CD14-positive monocyte (primary cell): Measurements from ENCODE around the gene ADAMTS17. TPM values are rescaled to one million over a fixed set of nuclear protein-coding genes. Genes with fewer than 3 reads are reported as not detected.

Experiments used
- DNase-seq, 3 donors: peaks; one replicate each; pipeline ENCODE4 v3.0.0-alpha.2; 2011 to 2022
- H2AFZ ChIP-seq: 2 replicates; pipeline ENCODE4 v1.6.0; 2012; ENCODE audit warnings: mild to moderate bottlenecking, low read depth, low read length, inconsistent platforms; ENCODE audit not compliant: insufficient read depth, poor library complexity, severe bottlenecking
- H3K27ac ChIP-seq, 2 donors: 1 replicate in 1 of 2; 2 replicates in 1 of 2; pipeline ENCODE4 v1.5.1; 2012 to 2013; ENCODE audit warnings: low read length in 2 of 2, control low read depth in 1 of 2, inconsistent platforms in 1 of 2, low read depth in 1 of 2, mild to moderate bottlenecking in 1 of 2
- H3K27me3 ChIP-seq, 2 donors: one replicate each; pipeline versions ENCODE4 v1.6.0 to v1.6.1; 2011 to 2013; ENCODE audit warnings: low read length in 2 of 2; ENCODE audit not compliant: control insufficient read depth in 2 of 2, insufficient read depth in 2 of 2
- H3K36me3 ChIP-seq, 2 donors: replicated peaks in 1 of 2; 1 replicate in 1 of 2; 2 replicates in 1 of 2; pipeline versions ENCODE4 v1.5.1 to v1.6.1; 2012 to 2013; ENCODE audit warnings: low read length in 2 of 2, control low read depth in 1 of 2, inconsistent platforms in 1 of 2, mild to moderate bottlenecking in 1 of 2; ENCODE audit not compliant: insufficient read depth in 2 of 2, control insufficient read depth in 1 of 2
- H3K4me1 ChIP-seq, 2 donors: 1 replicate in 1 of 2; 2 replicates in 1 of 2; pipeline versions ENCODE4 v1.5.1 to v1.6.1; 2012 to 2013; ENCODE audit warnings: low read length in 2 of 2, control low read depth in 1 of 2, inconsistent platforms in 1 of 2, mild to moderate bottlenecking in 1 of 2, moderate library complexity in 1 of 2; ENCODE audit not compliant: insufficient read depth in 2 of 2, control insufficient read depth in 1 of 2
- H3K4me2 ChIP-seq: replicated peaks from 2 replicates; pipeline ENCODE3; 2012; ENCODE audit warnings: low read length, moderate library complexity, mild to moderate bottlenecking; ENCODE audit not compliant: poor library complexity, severe bottlenecking; ENCODE audit errors: extremely low read depth
- H3K4me3 ChIP-seq, 3 experiments: fragments of 200-600 bp in 1 of 3; sonication (generic) in 1 of 3; replicated peaks in 1 of 3; 1 replicate in 2 of 3; 2 replicates in 1 of 3; pipeline ENCODE4 v1.5.1; 2011 to 2013; ENCODE audit warnings: low read length in 3 of 3, mild to moderate bottlenecking in 3 of 3, control low read depth in 2 of 3, low read depth in 2 of 3, inconsistent platforms in 1 of 3, moderate library complexity in 1 of 3
- H3K79me2 ChIP-seq: 2 replicates; pipeline ENCODE4 v1.6.0; 2012; ENCODE audit warnings: mild to moderate bottlenecking, control low read depth, inconsistent platforms, low read length, moderate library complexity; ENCODE audit not compliant: insufficient read depth
- H3K9ac ChIP-seq: 2 replicates; pipeline ENCODE4 v1.6.0; 2017; ENCODE audit warnings: low read length, mild to moderate bottlenecking; ENCODE audit not compliant: insufficient read depth, poor library complexity, severe bottlenecking
- H3K9me3 ChIP-seq, 2 donors: replicated peaks in 1 of 2; 1 replicate in 1 of 2; 2 replicates in 1 of 2; pipeline versions ENCODE4 v1.5.1 to v1.6.1; 2012 to 2013; ENCODE audit warnings: low read length in 2 of 2, control low read depth in 1 of 2; ENCODE audit not compliant: control insufficient read depth in 1 of 2, insufficient read depth in 1 of 2
- H4K20me1 ChIP-seq: 2 replicates; pipeline ENCODE4 v1.6.0; 2012; ENCODE audit warnings: mild to moderate bottlenecking, low read length, control low read depth, moderate library complexity; ENCODE audit not compliant: insufficient read depth
- H3K27ac Mint-ChIP-seq, 7 donors: one replicate each; pipeline ENCODE4 v1.8.0; 2020; ENCODE audit warnings: mild to moderate bottlenecking in 7 of 7, mixed read lengths in 7 of 7, moderate library complexity in 6 of 7, inconsistent platforms in 2 of 7
- H3K27me3 Mint-ChIP-seq, 3 donors: one replicate each; pipeline ENCODE4 v1.8.0; 2021 to 2022; ENCODE audit warnings: low read depth in 3 of 3, mild to moderate bottlenecking in 3 of 3, mixed read lengths in 3 of 3, moderate library complexity in 3 of 3, inconsistent platforms in 1 of 3
- H3K36me3 Mint-ChIP-seq, 2 donors: one replicate each; pipeline ENCODE4 v1.8.0; 2020; ENCODE audit warnings: mixed read lengths in 2 of 2, inconsistent platforms in 1 of 2, mild to moderate bottlenecking in 1 of 2
- H3K4me1 Mint-ChIP-seq: one replicate; pipeline ENCODE4 v1.8.0; 2020; ENCODE audit warnings: mild to moderate bottlenecking, mixed read lengths
- H3K4me3 Mint-ChIP-seq, 2 donors: one replicate each; pipeline ENCODE4 v1.8.0; 2020; ENCODE audit warnings: mild to moderate bottlenecking in 2 of 2, mixed read lengths in 2 of 2, moderate library complexity in 1 of 2
- H3K9me3 Mint-ChIP-seq, 7 donors: one replicate each; pipeline ENCODE4 v1.8.0; 2020 to 2022; ENCODE audit warnings: mixed read lengths in 7 of 7, mild to moderate bottlenecking in 6 of 7, moderate library complexity in 6 of 7, inconsistent platforms in 2 of 7
- whole genome bisulfite sequencing: methylation state at CpG from one replicate; pipeline ENCODE4 v1.1.5; 2013; ENCODE audit warnings: missing lambda C conversion rate; ENCODE audit not compliant: insufficient coverage; 5-methylcytosine and 5-hydroxymethylcytosine counted together
- intact Hi-C, 2 donors: fragments of 100-400 bp; cut with micrococcal nuclease; formaldehyde crosslinking; loops; one replicate each; pipeline versions ENCODE4 v1.15.0 to v1.15.1; 2023
- polyA plus RNA-seq, 3 donors: library from polyadenylated mRNA; depleted of rRNA in 1 of 3; unstranded in 2 of 3; stranded (reverse) in 1 of 3; fragments of 300-500 nt in 2 of 3; fragments of >200 nt in 1 of 3; fragmentation: Illumina TruSeq in 2 of 3; gene quantifications; 1 replicate in 2 of 3; 2 replicates in 1 of 3; pipeline ENCODE4 v1.2.3, GENCODE V29; 2012 to 2021
- TF ChIP-seq, protein P1 (sequence below): fragments of 200-600 bp; IDR thresholded peaks from one replicate; pipeline ENCODE4 v1.8.0; 2022; ENCODE audit warnings: antibody characterized with exemption, mild to moderate bottlenecking

ADAMTS17 gene
- polyA plus RNA-seq, 3 donors, result 0.03 to 0.25 TPM; not detected in 1

DNA sequence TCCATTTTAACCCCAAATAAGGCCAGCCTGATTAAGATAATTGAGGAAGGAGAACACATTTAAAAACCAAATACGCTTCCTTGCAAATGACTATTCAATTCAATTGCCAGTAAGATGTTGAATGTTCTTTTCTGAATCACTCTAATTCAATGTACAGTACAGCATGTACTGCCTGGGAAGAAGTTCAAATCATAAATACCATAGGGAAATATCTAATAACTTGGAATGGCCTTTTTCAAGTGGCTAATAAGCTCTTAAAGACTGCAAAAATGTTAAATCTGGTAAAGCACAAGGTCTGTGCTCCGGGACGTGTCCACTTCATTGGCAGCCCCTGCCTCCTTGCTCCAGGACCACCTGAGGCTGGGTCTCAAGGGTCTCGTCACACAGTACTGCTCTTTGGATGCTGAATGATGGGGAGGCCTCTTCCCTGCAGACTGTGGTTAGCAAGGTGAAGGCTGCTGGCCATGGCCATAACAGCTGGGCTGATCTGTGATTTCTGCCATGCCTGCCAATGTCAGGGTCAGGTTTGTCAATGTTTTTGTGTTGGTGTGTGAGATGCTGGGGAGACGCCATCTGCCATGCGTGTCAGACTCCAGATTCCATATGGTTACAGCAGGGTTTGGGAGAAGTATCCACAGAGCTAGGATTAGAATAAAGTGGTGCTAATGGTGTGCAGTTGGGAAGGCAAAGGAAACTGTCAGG is 300.5 kb downstream of the ADAMTS17 start:
- peaks cover 8 to 15% of the 10 kb centered on the region in 2 donors for H3K4me1 ChIP-seq
- DNase-seq, result no peak
- 92% methylated on average over 5 of the region's 6 CpGs for WGBS

DNA sequence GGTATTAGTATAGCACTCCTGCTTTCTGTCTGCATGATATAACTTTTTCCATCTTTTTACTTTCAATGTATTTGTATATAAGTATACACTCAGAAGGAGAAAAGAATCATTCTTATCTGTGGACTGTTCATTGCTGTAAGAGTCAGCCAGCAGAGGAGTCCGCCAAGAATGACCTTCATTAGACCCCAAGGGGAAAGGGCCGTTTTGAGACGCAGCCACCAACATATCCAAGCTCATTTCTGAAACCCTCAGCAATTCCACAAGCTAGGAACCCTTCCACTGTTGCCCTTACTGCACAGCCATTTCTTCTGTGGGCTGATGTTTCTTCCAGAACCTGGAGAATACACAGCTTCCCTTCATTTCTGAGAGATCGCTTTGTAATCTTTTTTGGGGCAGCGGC is 301.8 kb downstream of the ADAMTS17 start:
- H3K9me3 ChIP-seq, result no peaks in the 10 kb centered on the region
- no peak overlapping the region for H2AFZ ChIP-seq
- H3K4me3 ChIP-seq, result no peak overlapping the region
- no peaks in the 10 kb centered on the region for H4K20me1 ChIP-seq
- WGBS, result 83% methylated on average over 2 of the region's 5 CpGs
- no peaks in the 10 kb centered on the region for H3K79me2 ChIP-seq
- Mint-ChIP-seq H3K9me3 (peaks cover 0 to 8% (median 4%) of the 10 kb centered on the region in 7 donors), H3K27me3 (peaks cover 5 to 7% (median 6%) of the 10 kb centered on the region in 3 donors), H3K27ac (no peak overlapping the region), H3K4me1 (peaks cover 13% of the 10 kb centered on the region), H3K36me3 (no peaks in the 10 kb centered on the region), H3K4me3 (no peak overlapping the region)
- no peaks in the 10 kb centered on the region for H3K27me3 ChIP-seq
- DNase-seq, result no peak
- H3K27ac ChIP-seq, result no peak overlapping the region
- H3K4me1 ChIP-seq, result peaks cover 8 to 15% of the 10 kb centered on the region in 2 donors
- intact Hi-C loops, result no loop called here
- H3K4me2 ChIP-seq, result no peak overlapping the region
- H3K9ac ChIP-seq, result no peak overlapping the region
- H3K36me3 ChIP-seq, result no peaks in the 10 kb centered on the region
- TF ChIP-seq, protein P1, sequence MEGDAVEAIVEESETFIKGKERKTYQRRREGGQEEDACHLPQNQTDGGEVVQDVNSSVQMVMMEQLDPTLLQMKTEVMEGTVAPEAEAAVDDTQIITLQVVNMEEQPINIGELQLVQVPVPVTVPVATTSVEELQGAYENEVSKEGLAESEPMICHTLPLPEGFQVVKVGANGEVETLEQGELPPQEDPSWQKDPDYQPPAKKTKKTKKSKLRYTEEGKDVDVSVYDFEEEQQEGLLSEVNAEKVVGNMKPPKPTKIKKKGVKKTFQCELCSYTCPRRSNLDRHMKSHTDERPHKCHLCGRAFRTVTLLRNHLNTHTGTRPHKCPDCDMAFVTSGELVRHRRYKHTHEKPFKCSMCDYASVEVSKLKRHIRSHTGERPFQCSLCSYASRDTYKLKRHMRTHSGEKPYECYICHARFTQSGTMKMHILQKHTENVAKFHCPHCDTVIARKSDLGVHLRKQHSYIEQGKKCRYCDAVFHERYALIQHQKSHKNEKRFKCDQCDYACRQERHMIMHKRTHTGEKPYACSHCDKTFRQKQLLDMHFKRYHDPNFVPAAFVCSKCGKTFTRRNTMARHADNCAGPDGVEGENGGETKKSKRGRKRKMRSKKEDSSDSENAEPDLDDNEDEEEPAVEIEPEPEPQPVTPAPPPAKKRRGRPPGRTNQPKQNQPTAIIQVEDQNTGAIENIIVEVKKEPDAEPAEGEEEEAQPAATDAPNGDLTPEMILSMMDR, result no peak

More for the DNA sequence above, 300.5 kb downstream of the ADAMTS17 start:
- TF ChIP-seq, protein P1, result no peak
- H3K36me3 Mint-ChIP-seq, result no peaks in the 10 kb centered on the region
- Histone ChIP-seq H3K4me2 (no peak overlapping the region), H3K9ac (no peak overlapping the region), H4K20me1 (no peaks in the 10 kb centered on the region), H3K36me3 (no peaks in the 10 kb centered on the region), H3K27me3 (no peaks in the 10 kb centered on the region), H3K27ac (no peak overlapping the region), H3K9me3 (peaks cover 0 to 6% of the 10 kb centered on the region in 2 donors), H2AFZ (no peak overlapping the region), H3K79me2 (no peaks in the 10 kb centered on the region), H3K4me3 (no peak overlapping the region)
- intact Hi-C loops, result no loop called here
- H3K27me3 Mint-ChIP-seq, result peaks cover 0 to 5% (median 2%) of the 10 kb centered on the region in 3 donors
- peaks cover 13% of the 10 kb centered on the region for H3K4me1 Mint-ChIP-seq
- peaks cover 0 to 12% (median 6%) of the 10 kb centered on the region in 7 donors for H3K9me3 Mint-ChIP-seq
- no peak overlapping the region for H3K27ac Mint-ChIP-seq
- H3K4me3 Mint-ChIP-seq, result no peak overlapping the region
